H1 (cell line): ENCODE data around the gene TNNI2. TPM values are rescaled to one million over a fixed set of nuclear protein-coding genes. Genes with fewer than 3 reads are reported as not detected.
A peak's percentile ranks its signal among the peaks of the same experiment; 100 is the strongest.

Source experiments
- CTCF ChIA-PET: fragments of 300-600 bp; sonication (Branson Sonifier 250); formaldehyde crosslinking; loops from one replicate; lab custom pipeline; 2021; ENCODE audit not compliant: partially characterized antibody; lab: Charles Lee
- POLR2A ChIA-PET: fragments of 300-600 bp; sonication (Branson Sonifier 250); formaldehyde crosslinking; loops from one replicate; lab custom pipeline; 2021; ENCODE audit warnings: inconsistent platforms; ENCODE audit not compliant: partially characterized antibody; lab: Charles Lee
- DNase-seq, 2 experiments: peaks; one replicate each; pipeline versions ENCODE4 v3.0.0 to v3.0.0-alpha.2; 2010 to 2022; ENCODE audit warnings: low spot score in 2 of 2, low read depth in 1 of 2, mixed read lengths in 1 of 2
- FAIRE-seq: peaks from 2 replicates; lab custom pipeline; 2011; peaks lifted over from hg19 to GRCh38; lab: Jason Lieb, UNC
- H2AFZ ChIP-seq: 2 replicates; pipeline ENCODE4 v1.8.1; 2012; ENCODE audit warnings: low read length, inconsistent platforms
- H2AK5ac ChIP-seq: 2 replicates; pipeline ENCODE4 v1.6.1; 2013; ENCODE audit warnings: low read depth, low read length
- H2BK120ac ChIP-seq: replicated peaks from 2 replicates; pipeline ENCODE3; 2013; ENCODE audit warnings: low read depth, low read length, inconsistent platforms
- H2BK12ac ChIP-seq: 2 replicates; pipeline ENCODE4 v1.6.1; 2013; ENCODE audit warnings: low read depth, low read length
- H2BK15ac ChIP-seq: 2 replicates; pipeline ENCODE4 v1.6.1; 2013; ENCODE audit warnings: low read length
- H2BK20ac ChIP-seq: 2 replicates; pipeline ENCODE4 v1.6.1; 2013; ENCODE audit warnings: low read length
- H2BK5ac ChIP-seq: 2 replicates; pipeline ENCODE4 v1.6.1; 2013; ENCODE audit warnings: low read depth, low read length
- H3K14ac ChIP-seq: 2 replicates; pipeline ENCODE4 v1.6.1; 2013; ENCODE audit warnings: inconsistent platforms; ENCODE audit not compliant: insufficient read length
- H3K18ac ChIP-seq: 2 replicates; pipeline ENCODE4 v1.6.1; 2013; ENCODE audit warnings: low read length; ENCODE audit errors: extremely low read depth
- H3K23ac ChIP-seq: 2 replicates; pipeline ENCODE4 v1.6.1; 2013; ENCODE audit warnings: inconsistent platforms; ENCODE audit not compliant: insufficient read length
- H3K23me2 ChIP-seq: 2 replicates; pipeline ENCODE4 v1.6.1; 2013; ENCODE audit warnings: low read depth, low read length
- H3K27ac ChIP-seq: 2 replicates; pipeline ENCODE4 v1.6.1; 2011; ENCODE audit warnings: low read depth, low read length, inconsistent platforms
- H3K27me3 ChIP-seq, 4 experiments: replicated peaks in 1 of 4; 1 replicate in 1 of 4; 2 replicates in 3 of 4; pipeline versions ENCODE4 v1.6.1 to v1.8.1; 2011 to 2013; ENCODE audit warnings: low read length in 3 of 4, mild to moderate bottlenecking in 3 of 4, inconsistent platforms in 2 of 4, mixed read lengths in 2 of 4, moderate library complexity in 1 of 4; ENCODE audit not compliant: control insufficient read depth in 3 of 4, insufficient read depth in 3 of 4; ENCODE audit errors: extremely low read depth in 1 of 4
- H3K36me3 ChIP-seq, 4 experiments: 2 replicates each; pipeline versions ENCODE4 v1.6.1 to v1.8.1; 2011 to 2013; ENCODE audit warnings: mild to moderate bottlenecking in 4 of 4, low read length in 3 of 4, moderate library complexity in 2 of 4, control low read depth in 1 of 4, inconsistent platforms in 1 of 4; ENCODE audit not compliant: insufficient read depth in 4 of 4, control insufficient read depth in 2 of 4
- H3K4ac ChIP-seq: replicated peaks from 2 replicates; pipeline ENCODE3; 2013; ENCODE audit warnings: low read length, low read depth, mixed read lengths, inconsistent platforms; ENCODE audit not compliant: insufficient read length
- H3K4me1 ChIP-seq, 4 experiments: replicated peaks in 1 of 4; 1 replicate in 1 of 4; 2 replicates in 3 of 4; pipeline versions ENCODE4 v1.6.1 to v1.8.1; 2011 to 2013; ENCODE audit warnings: low read length in 3 of 4, inconsistent platforms in 2 of 4, mixed read lengths in 1 of 4; ENCODE audit not compliant: insufficient read depth in 4 of 4, control insufficient read depth in 3 of 4
- H3K4me2 ChIP-seq, 2 experiments: 2 replicates each; pipeline versions ENCODE4 v1.6.1 to v1.8.1; 2011 to 2013; ENCODE audit warnings: low read depth in 2 of 2, low read length in 2 of 2, control low read depth in 1 of 2, inconsistent platforms in 1 of 2, mild to moderate bottlenecking in 1 of 2; ENCODE audit not compliant: insufficient read depth in 1 of 2
- H3K4me3 ChIP-seq, 4 experiments: fragments of 200-600, 300-600 bp in 1 of 4; sonication (generic), shearing (Covaris generic), sonication (Bioruptor Twin) in 1 of 4; 2 replicates each; pipeline versions ENCODE4 v1.5.1 to v1.8.1; 2011 to 2016; ENCODE audit warnings: low read length in 4 of 4, low read depth in 3 of 4, control low read depth in 2 of 4, inconsistent platforms in 2 of 4, mild to moderate bottlenecking in 2 of 4, mixed read lengths in 1 of 4, moderate library complexity in 1 of 4; ENCODE audit not compliant: insufficient read depth in 2 of 4; ENCODE audit errors: extremely low read depth in 1 of 4
- H3K56ac ChIP-seq: replicated peaks from 2 replicates; pipeline ENCODE3; 2013; ENCODE audit warnings: low read depth, mild to moderate bottlenecking, mixed read lengths, low read length, inconsistent platforms; ENCODE audit not compliant: insufficient read length
- H3K79me1 ChIP-seq: 2 replicates; pipeline ENCODE4 v1.6.1; 2013; ENCODE audit warnings: low read depth, low read length, control low read depth
- H3K79me2 ChIP-seq, 2 experiments: 2 replicates each; pipeline versions ENCODE4 v1.6.1 to v1.8.1; 2012 to 2013; ENCODE audit warnings: low read length in 2 of 2, mild to moderate bottlenecking in 2 of 2, inconsistent platforms in 1 of 2; ENCODE audit not compliant: insufficient read depth in 2 of 2, control insufficient read depth in 1 of 2
- H3K9ac ChIP-seq, 4 experiments: replicated peaks in 1 of 4; 1 replicate in 1 of 4; 2 replicates in 3 of 4; pipeline versions ENCODE4 v1.6.1 to v1.8.1; 2011 to 2013; ENCODE audit warnings: low read depth in 3 of 4, low read length in 3 of 4, control low read depth in 2 of 4, mild to moderate bottlenecking in 2 of 4, moderate library complexity in 2 of 4, inconsistent platforms in 1 of 4; ENCODE audit errors: extremely low read depth in 1 of 4
- H3K9me3 ChIP-seq, 2 experiments: 2 replicates each; pipeline versions ENCODE4 v1.6.1 to v1.8.1; 2012 to 2013; ENCODE audit warnings: mild to moderate bottlenecking in 2 of 2, moderate library complexity in 2 of 2, control low read depth in 1 of 2, inconsistent platforms in 1 of 2, low read depth in 1 of 2, low read length in 1 of 2, mixed read lengths in 1 of 2; ENCODE audit not compliant: insufficient read depth in 2 of 2
- H4K20me1 ChIP-seq, 2 experiments: replicated peaks in 1 of 2; 2 replicates each; pipeline versions ENCODE3 to v1.8.1; 2011 to 2013; ENCODE audit warnings: inconsistent platforms in 2 of 2, low read length in 2 of 2, mild to moderate bottlenecking in 1 of 2; ENCODE audit not compliant: insufficient read depth in 2 of 2, control insufficient read depth in 1 of 2
- H4K5ac ChIP-seq: 2 replicates; pipeline ENCODE4 v1.6.1; 2013; ENCODE audit warnings: low read length, low read depth, mixed read lengths, inconsistent platforms; ENCODE audit not compliant: insufficient read length
- H4K8ac ChIP-seq: 2 replicates; pipeline ENCODE4 v1.8.0; 2013; ENCODE audit warnings: mild to moderate bottlenecking, moderate library complexity, low read length, inconsistent platforms; ENCODE audit not compliant: insufficient read depth; ENCODE audit errors: extremely low read depth
- H4K91ac ChIP-seq: replicated peaks from 2 replicates; pipeline ENCODE3; 2013; ENCODE audit warnings: low read length, mixed read lengths, inconsistent platforms; ENCODE audit not compliant: insufficient read length
- NRF1 ChIP-seq: IDR thresholded peaks from 2 replicates; pipeline ENCODE4 v1.6.1; 2011; ENCODE audit warnings: mild to moderate bottlenecking, low read depth, low read length, improper control_type of control experiment
- POLR2A ChIP-seq, 2 experiments: IDR thresholded peaks; 1 replicate in 1 of 2; 2 replicates in 1 of 2; pipeline ENCODE4 v1.6.1; 2011; ENCODE audit warnings: low read depth in 2 of 2, low read length in 2 of 2, mild to moderate bottlenecking in 2 of 2; ENCODE audit errors: control extremely low read depth in 1 of 2
- SIX5 ChIP-seq: IDR thresholded peaks from 2 replicates; pipeline ENCODE4 v1.6.1; 2011; ENCODE audit warnings: mild to moderate bottlenecking, low read depth, low read length
- SRF ChIP-seq: IDR thresholded peaks from 2 replicates; pipeline ENCODE4 v1.6.1; 2011; ENCODE audit warnings: mild to moderate bottlenecking, low read depth, low read length, moderate library complexity
- WGBS, 2 experiments: shearing (Covaris generic) in 1 of 2; methylation state at CpG; one replicate each; pipeline versions ENCODE4 v1.1.6 to v1.1.7; 2013 to 2015; ENCODE audit warnings: low lambda C conversion rate in 2 of 2, mixed read lengths in 2 of 2, inconsistent platforms in 1 of 2, low coverage in 1 of 2, missing lambda C conversion rate in 1 of 2; ENCODE audit not compliant: insufficient replicate concordance in 2 of 2, insufficient coverage in 1 of 2, insufficient read length in 1 of 2; ENCODE audit errors: extremely low coverage in 1 of 2, missing lambda C conversion rate in 1 of 2; 5-methylcytosine and 5-hydroxymethylcytosine counted together
- polyA plus RNA-seq, 7 experiments: library from polyadenylated mRNA; depleted of rRNA in 3 of 7; stranded (reverse) in 5 of 7; unstranded in 2 of 7; fragments of >200 nt in 5 of 7; fragments of 200-250 nt in 2 of 7; gene quantifications; 1 replicate in 5 of 7; 2 replicates in 1 of 7; 4 replicates in 1 of 7; pipeline versions ENCODE4 v1.2.1 to v1.2.3, GENCODE V29; 2011 to 2013; ENCODE audit warnings: missing spikeins in 2 of 7, mixed read lengths in 2 of 7
- total RNA-seq: library from RNA; stranded (reverse); fragmentation: NEBNext Ultra II Directional; extraction: Animal tissue kit (Norgen Biotek cat#: 25700); gene quantifications from 2 replicates; pipeline ENCODE4 v1.2.1, GENCODE V29; 2021

Gene TNNI2
- total and polyA plus RNA-seq, 2 of the 8 experiments (the other 6 are each of a cell fraction or from before 2014, with no cell fraction given), result not detected

DNA sequence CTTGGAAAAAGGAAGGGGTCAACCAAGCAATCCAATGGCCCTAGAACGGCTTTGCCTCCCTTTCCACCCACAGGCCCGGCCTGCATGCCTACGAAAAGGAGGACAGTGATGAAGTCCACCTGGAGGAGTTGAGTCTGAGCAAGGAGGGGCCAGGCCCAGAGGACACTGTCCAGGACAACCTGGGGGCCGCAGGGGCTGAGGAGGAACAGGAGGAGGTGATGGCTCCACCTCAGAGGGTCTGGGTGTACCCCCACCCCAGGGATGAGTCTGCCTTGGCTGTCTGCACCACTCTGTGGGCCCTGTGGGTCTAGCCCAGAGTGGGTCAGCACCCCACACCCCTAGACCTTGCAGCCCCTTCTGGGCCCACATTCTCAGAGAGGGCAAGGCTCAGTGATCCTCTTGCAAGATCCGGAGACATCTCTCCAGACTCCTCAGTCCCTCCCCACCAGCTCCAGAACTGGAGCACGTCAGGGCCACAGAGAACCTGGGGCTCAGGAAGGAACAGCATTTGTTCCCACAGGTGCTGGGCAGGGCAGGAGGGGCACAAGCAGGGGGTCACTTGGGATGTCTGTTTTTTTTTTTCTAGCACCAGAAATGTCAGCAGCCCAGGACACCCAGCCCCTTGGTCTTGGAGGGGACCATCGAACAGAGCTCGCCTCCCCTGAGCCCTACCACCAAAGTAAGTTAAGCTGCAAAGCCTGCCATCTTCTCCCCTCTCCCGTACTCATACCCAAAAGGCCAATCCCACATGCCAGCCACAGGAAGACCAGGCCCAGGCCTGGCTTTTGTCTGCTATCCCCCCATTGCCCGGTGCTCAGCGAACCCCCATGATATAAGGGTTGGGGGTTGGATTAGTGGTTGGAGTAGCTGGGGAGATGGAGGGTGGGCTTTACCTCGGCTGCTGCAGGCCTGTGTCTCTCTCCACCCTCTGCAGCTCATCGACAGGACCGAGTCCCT lies 44.8 kb downstream of the TNNI2 start:
- Histone ChIP-seq H3K79me1 (no peaks in the 10 kb centered on the region), H3K27ac (no peak overlapping the region), H3K23ac (no peak overlapping the region), H3K14ac (no peak overlapping the region), H3K18ac (no peak overlapping the region; the same call in 1 of the 2 replicates), H3K56ac (no peak overlapping the region), H2AFZ (no peak overlapping the region), H3K9ac (no peak overlapping the region), H4K8ac (no peak overlapping the region), H2BK20ac (0 out of 2 replicates have a peak overlapping the region, but pooled peaks have one; percentile 61), H3K9me3 (no peaks in the 10 kb centered on the region), H3K4me2 (no peak overlapping the region), H4K5ac (no peak overlapping the region), H3K4me1 (peaks cover 0 to 5% (median 2%) of the 10 kb centered on the region in 4 experiments; a peak in 3 of 7 replicates), H4K91ac (no peak overlapping the region), H2AK5ac (no peak overlapping the region), H2BK120ac (no peak overlapping the region), H3K23me2 (peaks cover 16% of the 10 kb centered on the region; the same call in 1 of the 2 replicates), H4K20me1 (no peaks in the 10 kb centered on the region), H2BK12ac (0 out of 2 replicates have a peak overlapping the region, but pooled peaks have one; percentile 27), H3K4ac (no peak overlapping the region), H2BK15ac (0 out of 2 replicates have a peak overlapping the region, but pooled peaks have one; percentile 46), H2BK5ac (no peak overlapping the region), H3K36me3 (no peaks in the 10 kb centered on the region), H3K4me3 (no peak overlapping the region), H3K27me3 (no peaks in the 10 kb centered on the region; a peak in 1 of 7 replicates), H3K79me2 (no peaks in the 10 kb centered on the region)
- DNase-seq, result no peak
- WGBS, 2 experiments, result 90% methylated on average over 14 of the region's 14 CpGs; no CpG with 5 or more reads in 1 of the 2 experiments
- ChIA-PET CTCF (interaction anchor here (0.9 to 4.8 kb wide), 32 partner anchors 14 to 268 kb away, joined by 3 to 170 read pairs (median 7); partner anchors contain the start of genes H19, LSP1 and SYT8), POLR2A (interaction anchor here (0.8 to 1.1 kb wide), 2 partner anchors 33 to 265 kb away, joined by 3 read pairs; no protein-coding TSS in a partner anchor)
- FAIRE-seq, result no peak
- TF ChIP-seq SIX5 (no peak), POLR2A (IDR thresholded peaks at IDR 0.05; ENCODE audit: control extremely low read depth in 1 of 2, low read depth in 2 of 2, low read length in 2 of 2) (no peak), SRF (no peak), NRF1 (no peak)
